Lower leg skin (tissue), 3 donors: ENCODE data around the gene ZBTB20.

Experiments
- CTCF ChIP-seq, 3 donors: fragments of 450-650 bp; IDR thresholded peaks; one replicate each; pipeline ENCODE4 v1.5.1; 2016; ENCODE audit warnings: antibody characterized with exemption in 3 of 3, mild to moderate bottlenecking in 3 of 3, moderate library complexity in 2 of 3
- POLR2A ChIP-seq, 2 donors: fragments of 450-650 bp; IDR thresholded peaks; one replicate each; pipeline ENCODE4 v1.6.1; 2016 to 2017; ENCODE audit warnings: antibody characterized with exemption in 2 of 2, mild to moderate bottlenecking in 1 of 2, moderate library complexity in 1 of 2

GRCh38 chr3:115021061-115021460 lies 126.0 kb downstream of the ZBTB20 start:
- TF ChIP-seq CTCF (IDR thresholded peaks at IDR 0.05) (no peak), POLR2A (IDR thresholded peaks at IDR 0.05) (no peak)
